ENCODE data around the gene PRKN.
"Not testable (repeated sequence)": the region's sequence is repeated elsewhere in the genome, so short reads cannot be mapped to it uniquely, and the experiment has no call there.

The PRKN gene

GRCh38 chr6:161338015-161338414, 1389.6 kb downstream of the PRKN start:
- no peak for DNase-seq

- no peak for DNase-seq
Measured at GRCh38 chr6:161336479-161336878, 1391.1 kb downstream of the PRKN start.

GRCh38 chr6:161333410-161333809, 1394.2 kb downstream of the PRKN start:
- no peak for DNase-seq

GRCh38 chr6:161331402-161332081, 1396.0 kb downstream of the PRKN start:
- DNase-seq, result not testable (repeated sequence)

GRCh38 chr6:161327360-161327953, 1400.1 kb downstream of the PRKN start:
- no peak for DNase-seq

GRCh38 chr6:161319231-161319630, 1408.3 kb downstream of the PRKN start:
- peak in 51 of 56 donors; percentile 7 to 90 (median 61) for DNase-seq

- DNase-seq, result peak in 51 of 56 donors; percentile 3 to 85 (median 57)
Measured at GRCh38 chr6:161318456-161318855, 1409.1 kb downstream of the PRKN start.

GRCh38 chr6:161316531-161316930, 1411.0 kb downstream of the PRKN start:
- no peak for DNase-seq

GRCh38 chr6:161315246-161315917, 1412.2 kb downstream of the PRKN start:
- DNase-seq, result not testable (repeated sequence)

- not testable (repeated sequence) for DNase-seq
Measured at GRCh38 chr6:161314541-161315245, 1412.9 kb downstream of the PRKN start.

GRCh38 chr6:161313940-161314509, 1413.5 kb downstream of the PRKN start:
- DNase-seq, result no peak

GRCh38 chr6:161313475-161313874, 1414.1 kb downstream of the PRKN start:
- DNase-seq, result not testable (repeated sequence)

- not testable (repeated sequence) for DNase-seq
Measured at GRCh38 chr6:161309774-161310173, 1417.8 kb downstream of the PRKN start.

GRCh38 chr6:161308075-161308655, 1419.4 kb downstream of the PRKN start:
- DNase-seq, result no peak

- peak in 18 of 56 donors; percentile 2 to 56 (median 18) for DNase-seq
Measured at GRCh38 chr6:161305860-161306259, 1421.7 kb downstream of the PRKN start.

GRCh38 chr6:161303628-161304340, 1423.8 kb downstream of the PRKN start:
- no peak for DNase-seq

- DNase-seq, result no peak
Measured at GRCh38 chr6:161302949-161303348, 1424.6 kb downstream of the PRKN start.

- no peak for DNase-seq
Measured at GRCh38 chr6:161301338-161301737, 1426.2 kb downstream of the PRKN start.

GRCh38 chr6:161300823-161301222, 1426.7 kb downstream of the PRKN start:
- no peak for DNase-seq

GRCh38 chr6:161299726-161300125, 1427.8 kb downstream of the PRKN start:
- no peak for DNase-seq
